GM21737 (cell line): ENCODE results near the gene SH2D4B.

Experiments used
- ATAC-seq: cut with Tn5 transposase; IDR thresholded peaks from one replicate; pipeline ENCODE4 v1.9.1; 2021; ENCODE audit warnings: mild to moderate bottlenecking, moderate library complexity; ENCODE audit not compliant: unreplicated experiment

Gene SH2D4B

GRCh38 chr10:80622153-80622552, 84.5 kb downstream of the SH2D4B start:
- no peak for ATAC-seq

- no peak for ATAC-seq
Observed at GRCh38 chr10:80630324-80630723, 92.6 kb downstream of the SH2D4B start.

GRCh38 chr10:80632742-80633141, 95.0 kb downstream of the SH2D4B start:
- no peak for ATAC-seq

- ATAC-seq = no peak
Observed at GRCh38 chr10:80633383-80633860, 95.7 kb downstream of the SH2D4B start.

GRCh38 chr10:80633910-80634309, 96.2 kb downstream of the SH2D4B start:
- no peak for ATAC-seq

- ATAC-seq = no peak
Observed at GRCh38 chr10:80642661-80643060, 105.0 kb downstream of the SH2D4B start.

DNA sequence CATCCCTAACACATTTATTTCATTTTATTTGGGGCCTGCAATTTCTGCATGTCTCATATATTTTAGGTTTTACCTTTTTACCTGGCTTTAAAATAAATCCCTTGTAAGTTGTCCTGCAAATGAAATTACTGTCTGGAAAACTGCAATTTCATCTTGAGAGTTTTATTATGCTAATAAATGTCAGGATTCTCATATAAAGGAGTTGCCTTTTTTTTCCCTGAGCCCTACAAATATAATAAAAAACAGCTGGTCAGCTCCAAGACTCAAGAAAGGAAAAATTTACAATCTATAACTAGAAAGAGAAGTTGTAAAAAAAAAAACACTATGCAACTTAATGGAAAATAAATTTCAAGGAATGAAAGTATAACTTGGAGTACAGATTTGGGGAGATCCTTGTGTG, 108.7 kb downstream of the SH2D4B start:
- no peak for ATAC-seq

DNA sequence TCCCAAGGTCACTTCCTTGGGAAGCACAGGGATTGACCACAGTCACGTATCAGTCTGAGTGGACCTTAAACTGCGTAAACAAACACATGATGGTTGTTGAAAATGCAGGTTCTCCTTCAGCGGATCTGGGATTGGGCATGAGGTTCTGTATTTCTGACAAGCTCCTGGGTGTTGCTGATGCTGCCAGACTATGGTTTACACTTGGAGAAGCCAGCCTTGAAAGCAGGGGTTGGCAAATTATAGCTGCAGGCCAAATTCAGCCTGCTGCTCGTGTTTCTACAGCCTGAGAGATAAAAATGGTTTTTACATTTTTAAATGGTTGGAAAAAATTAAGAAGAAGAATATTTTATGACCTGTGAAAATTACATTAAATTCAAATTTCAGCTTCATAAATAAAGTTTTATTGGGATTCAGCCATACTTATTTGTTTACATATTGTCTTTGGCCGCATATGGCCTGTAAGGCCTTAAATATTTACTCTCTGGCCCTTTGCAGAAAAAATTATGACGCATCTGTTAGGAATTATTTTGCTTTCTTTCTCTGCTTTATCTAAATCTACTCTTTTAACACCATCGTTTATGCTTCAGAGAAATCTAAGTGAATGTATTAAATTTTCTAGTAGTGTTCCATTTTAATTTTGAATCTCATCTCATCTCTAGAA, 109.6 kb downstream of the SH2D4B start:
- ATAC-seq = no peak

GRCh38 chr10:80648106-80648505, 110.4 kb downstream of the SH2D4B start:
- no peak for ATAC-seq

- no peak for ATAC-seq
Observed at GRCh38 chr10:80649183-80649582, 111.5 kb downstream of the SH2D4B start.

DNA sequence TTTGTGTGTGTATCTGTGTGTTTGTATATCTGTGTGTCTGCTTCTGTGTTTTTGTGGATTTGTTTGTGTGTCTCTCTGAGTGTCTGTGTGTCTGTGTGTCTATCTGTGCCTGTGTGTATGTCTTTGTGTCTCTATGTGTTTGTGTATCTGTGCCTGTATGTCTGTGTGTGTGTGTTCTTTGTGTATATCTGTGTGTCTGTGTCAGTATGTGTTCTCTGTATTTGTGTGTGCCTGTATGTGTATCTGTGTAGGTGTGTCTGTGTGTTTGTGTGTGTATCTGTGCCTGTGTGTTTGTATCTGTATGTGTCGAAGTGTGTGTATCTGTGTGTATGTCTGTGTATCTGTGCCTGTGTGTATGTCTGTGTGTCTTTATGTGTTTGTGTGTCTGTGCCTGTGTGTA, 118.2 kb downstream of the SH2D4B start:
- ATAC-seq = no peak

DNA sequence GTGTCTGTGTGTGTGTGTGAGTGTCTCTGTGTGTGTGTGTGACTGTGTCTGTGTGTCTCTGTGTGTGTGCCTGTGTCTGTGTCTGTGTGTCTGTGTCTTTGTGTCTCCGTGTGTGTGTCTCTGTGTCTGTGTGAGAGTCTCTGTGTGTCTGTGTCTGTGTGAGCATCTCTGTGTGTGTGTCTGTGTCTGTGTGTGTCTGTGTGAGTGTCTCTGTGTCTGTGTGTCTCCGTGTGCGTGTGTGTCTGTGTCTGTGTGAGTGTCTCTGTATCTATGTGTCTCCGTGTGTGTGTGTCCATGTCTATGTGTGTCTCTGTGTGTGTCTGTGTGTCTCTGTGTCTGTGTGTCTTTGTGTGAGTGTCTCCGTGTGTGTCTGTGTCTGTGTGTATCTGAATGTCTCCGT, 120.4 kb downstream of the SH2D4B start:
- ATAC-seq = no peak

DNA sequence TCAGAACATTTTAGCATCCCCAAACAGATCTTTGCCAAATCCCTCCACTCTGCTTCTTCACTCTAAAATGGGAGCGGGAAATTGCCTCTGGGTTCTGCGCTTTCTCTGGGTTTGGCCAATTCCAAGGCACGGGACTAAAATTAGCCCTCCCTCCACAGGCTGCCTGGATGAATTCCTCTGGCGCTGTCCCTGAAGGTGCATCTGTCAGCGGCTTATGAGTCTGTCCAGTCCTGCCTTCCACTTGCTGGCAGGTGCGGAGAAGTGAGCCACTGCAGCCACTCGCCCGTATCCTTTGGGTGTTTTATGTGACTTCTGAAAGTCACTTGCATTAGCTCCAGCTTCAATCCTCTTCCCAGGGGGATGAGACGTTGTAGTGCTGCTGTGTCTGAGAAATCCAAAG, 121.6 kb downstream of the SH2D4B start:
- ATAC-seq = no peak

- no peak for ATAC-seq
Observed at GRCh38 chr10:80660266-80660665, 122.6 kb downstream of the SH2D4B start.

GRCh38 chr10:80660736-80661135, 123.0 kb downstream of the SH2D4B start:
- ATAC-seq = no peak

GRCh38 chr10:80661526-80661925, 123.8 kb downstream of the SH2D4B start:
- no peak for ATAC-seq

DNA sequence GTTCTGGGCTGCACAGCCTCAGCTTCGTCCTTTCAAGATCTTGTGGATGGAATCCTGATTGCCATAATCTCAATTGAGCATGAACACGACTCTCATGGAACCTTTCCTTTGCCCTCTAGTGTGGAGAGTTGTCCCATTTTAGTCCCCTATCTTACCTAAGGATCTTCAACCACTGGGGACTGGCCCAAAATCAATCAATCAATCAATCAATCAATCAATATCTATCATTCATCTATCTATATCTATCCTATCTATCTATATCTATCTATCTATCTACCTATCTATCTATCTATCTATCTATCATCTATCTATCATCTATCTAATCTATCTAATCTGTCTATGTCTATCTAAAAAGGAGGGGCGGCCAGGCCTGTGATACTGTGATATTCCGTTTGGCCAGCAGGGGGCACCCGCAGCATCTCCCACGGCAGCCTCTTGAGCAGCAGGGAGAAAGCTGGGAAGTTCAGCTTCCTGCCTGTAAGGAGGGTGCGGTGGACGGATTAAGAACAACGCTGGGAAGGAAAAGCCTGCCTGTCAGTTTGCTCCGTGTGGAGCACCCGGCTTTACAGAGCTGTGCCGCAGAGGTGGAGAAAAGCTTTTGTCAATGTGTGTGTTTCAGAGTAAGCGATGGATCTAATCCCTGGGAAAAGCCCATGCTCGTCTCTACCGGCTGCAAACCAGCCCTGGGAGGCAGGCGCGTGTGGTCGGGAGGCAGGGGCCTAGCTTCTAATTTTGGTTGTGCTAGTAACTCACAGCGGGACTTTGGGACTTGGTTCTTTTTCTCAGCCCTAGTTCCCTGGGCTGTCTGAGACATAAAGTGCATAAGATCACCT, 124.9 kb downstream of the SH2D4B start:
- ATAC-seq = peak; percentile 67

GRCh38 chr10:80664071-80664680, 126.5 kb downstream of the SH2D4B start:
- no peak for ATAC-seq

DNA sequence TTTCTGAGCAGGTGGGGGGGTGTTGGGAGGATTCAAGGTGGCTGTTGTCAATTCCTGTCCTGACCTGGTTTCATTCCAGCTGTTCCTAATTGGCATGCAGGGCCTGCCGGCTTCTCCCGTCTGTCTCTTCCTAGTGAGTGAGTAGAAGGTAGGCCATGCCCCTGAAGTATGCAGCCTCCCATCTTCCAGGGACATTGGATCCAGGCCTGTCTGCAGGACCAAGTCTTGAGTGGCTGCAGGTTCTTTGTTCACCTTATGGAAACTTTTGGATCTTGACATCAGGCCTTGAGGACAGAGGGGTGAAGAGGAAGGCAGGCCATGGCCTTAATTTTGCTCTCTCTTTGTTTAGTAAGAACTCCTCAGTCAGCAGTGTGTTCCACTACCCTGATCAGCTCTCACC, 131.8 kb downstream of the SH2D4B start:
- no peak for ATAC-seq

- ATAC-seq = no peak
Observed at GRCh38 chr10:80670774-80671173, 133.1 kb downstream of the SH2D4B start.

- no peak for ATAC-seq
Observed at GRCh38 chr10:80671847-80672246, 134.1 kb downstream of the SH2D4B start.

- ATAC-seq = no peak
Observed at GRCh38 chr10:80672613-80673012, 134.9 kb downstream of the SH2D4B start.
